Glutamatergic neuron (in vitro differentiated cells): Measurements from ENCODE around the gene BCKDHB. TPM values are rescaled to one million over a fixed set of nuclear protein-coding genes. Genes with fewer than 3 reads are reported as not detected.

ENCODE experiments used
- DNase-seq: peaks from one replicate; pipeline ENCODE4 v3.0.0; 2022
- H3K27ac Mint-ChIP-seq: one replicate; pipeline ENCODE4 v1.8.0; 2020; ENCODE audit warnings: mild to moderate bottlenecking, mixed read lengths, inconsistent platforms; ENCODE audit not compliant: unreplicated experiment
- H3K27me3 Mint-ChIP-seq: one replicate; pipeline ENCODE4 v1.8.0; 2020; ENCODE audit warnings: mild to moderate bottlenecking, moderate library complexity, mixed read lengths, inconsistent platforms; ENCODE audit not compliant: unreplicated experiment
- H3K36me3 Mint-ChIP-seq: one replicate; pipeline ENCODE4 v1.8.0; 2020; ENCODE audit warnings: mild to moderate bottlenecking, mixed read lengths, inconsistent platforms; ENCODE audit not compliant: unreplicated experiment
- H3K4me1 Mint-ChIP-seq: one replicate; pipeline ENCODE4 v1.8.0; 2020; ENCODE audit warnings: mild to moderate bottlenecking, low read depth, mixed read lengths, inconsistent platforms; ENCODE audit not compliant: unreplicated experiment
- H3K4me3 Mint-ChIP-seq: one replicate; pipeline ENCODE4 v1.8.0; 2020; ENCODE audit warnings: mild to moderate bottlenecking, mixed read lengths, inconsistent platforms; ENCODE audit not compliant: unreplicated experiment
- H3K9me3 Mint-ChIP-seq: one replicate; pipeline ENCODE4 v1.8.0; 2020; ENCODE audit warnings: mild to moderate bottlenecking, moderate library complexity, mixed read lengths, inconsistent platforms; ENCODE audit not compliant: unreplicated experiment
- total RNA-seq: library from RNA; stranded (reverse); fragmentation: NEBNext Ultra II Directional; extraction: Animal tissue kit (Norgen Biotek cat#: 25700); gene quantifications from one replicate; pipeline ENCODE4 v1.2.1, GENCODE V29; 2021; ENCODE audit not compliant: unreplicated experiment
- TF ChIP-seq, protein P1 (sequence below): fragments of 200-600 bp; sonication (generic); IDR thresholded peaks from one replicate; pipeline ENCODE4 v1.5.0; 2021; ENCODE audit not compliant: partially characterized antibody, unreplicated experiment

Gene BCKDHB
- total RNA-seq, 1 donor from 2014 or later: 13.6 TPM

DNA sequence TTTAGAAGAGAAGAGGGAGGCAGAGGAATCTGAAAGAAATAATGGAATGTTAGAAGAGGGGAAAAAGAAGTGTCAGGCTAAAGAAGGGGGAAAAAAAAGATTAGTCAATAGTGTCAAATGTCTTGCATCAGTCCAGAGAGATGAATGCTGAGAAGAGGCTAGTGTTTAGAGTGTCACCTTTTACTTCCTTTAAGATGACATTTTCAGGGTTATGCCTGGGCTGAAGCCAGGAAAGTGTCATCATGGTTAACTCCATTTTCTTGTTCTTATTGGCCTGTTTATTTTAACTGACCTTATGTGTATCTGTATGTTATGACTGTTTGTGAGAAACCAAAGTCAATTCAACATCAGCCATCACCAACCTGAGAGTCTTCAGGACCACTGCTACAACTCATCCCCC, 15.0 kb upstream of the BCKDHB start:
- Mint-ChIP-seq H3K27me3 (peaks cover 2% of the 10 kb centered on the region), H3K4me1 (no peaks in the 10 kb centered on the region), H3K9me3 (no peaks in the 10 kb centered on the region), H3K36me3 (no peaks in the 10 kb centered on the region), H3K27ac (no peak overlapping the region), H3K4me3 (no peak overlapping the region)
- TF ChIP-seq, protein P1, sequence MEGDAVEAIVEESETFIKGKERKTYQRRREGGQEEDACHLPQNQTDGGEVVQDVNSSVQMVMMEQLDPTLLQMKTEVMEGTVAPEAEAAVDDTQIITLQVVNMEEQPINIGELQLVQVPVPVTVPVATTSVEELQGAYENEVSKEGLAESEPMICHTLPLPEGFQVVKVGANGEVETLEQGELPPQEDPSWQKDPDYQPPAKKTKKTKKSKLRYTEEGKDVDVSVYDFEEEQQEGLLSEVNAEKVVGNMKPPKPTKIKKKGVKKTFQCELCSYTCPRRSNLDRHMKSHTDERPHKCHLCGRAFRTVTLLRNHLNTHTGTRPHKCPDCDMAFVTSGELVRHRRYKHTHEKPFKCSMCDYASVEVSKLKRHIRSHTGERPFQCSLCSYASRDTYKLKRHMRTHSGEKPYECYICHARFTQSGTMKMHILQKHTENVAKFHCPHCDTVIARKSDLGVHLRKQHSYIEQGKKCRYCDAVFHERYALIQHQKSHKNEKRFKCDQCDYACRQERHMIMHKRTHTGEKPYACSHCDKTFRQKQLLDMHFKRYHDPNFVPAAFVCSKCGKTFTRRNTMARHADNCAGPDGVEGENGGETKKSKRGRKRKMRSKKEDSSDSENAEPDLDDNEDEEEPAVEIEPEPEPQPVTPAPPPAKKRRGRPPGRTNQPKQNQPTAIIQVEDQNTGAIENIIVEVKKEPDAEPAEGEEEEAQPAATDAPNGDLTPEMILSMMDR: no peak
- DNase-seq: no peak

DNA sequence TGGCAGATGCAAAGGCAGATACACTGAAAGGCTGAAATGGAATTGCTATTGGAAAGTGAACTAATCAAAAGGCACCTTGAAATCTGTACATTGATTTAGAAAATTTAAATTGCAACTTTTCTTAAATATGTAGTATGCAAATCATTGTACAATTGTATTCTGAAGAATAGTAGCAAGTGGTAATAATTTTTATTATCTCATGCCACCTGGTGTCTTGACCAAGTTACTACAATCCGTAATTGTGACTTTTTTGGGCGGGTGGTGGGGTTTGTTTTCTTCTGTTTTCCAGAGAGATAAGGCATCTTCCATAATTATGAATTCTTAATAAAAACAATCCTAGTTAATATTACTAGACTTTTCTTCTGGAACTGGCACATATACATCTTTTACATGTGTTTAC, 12.5 kb upstream of the BCKDHB start:
- Mint-ChIP-seq H3K9me3 (no peaks in the 10 kb centered on the region), H3K4me3 (no peak overlapping the region), H3K27ac (no peak overlapping the region), H3K36me3 (no peaks in the 10 kb centered on the region), H3K27me3 (peaks cover 2% of the 10 kb centered on the region), H3K4me1 (no peaks in the 10 kb centered on the region)
- TF ChIP-seq, protein P1: peak; percentile 82
- DNase-seq: no peak

DNA sequence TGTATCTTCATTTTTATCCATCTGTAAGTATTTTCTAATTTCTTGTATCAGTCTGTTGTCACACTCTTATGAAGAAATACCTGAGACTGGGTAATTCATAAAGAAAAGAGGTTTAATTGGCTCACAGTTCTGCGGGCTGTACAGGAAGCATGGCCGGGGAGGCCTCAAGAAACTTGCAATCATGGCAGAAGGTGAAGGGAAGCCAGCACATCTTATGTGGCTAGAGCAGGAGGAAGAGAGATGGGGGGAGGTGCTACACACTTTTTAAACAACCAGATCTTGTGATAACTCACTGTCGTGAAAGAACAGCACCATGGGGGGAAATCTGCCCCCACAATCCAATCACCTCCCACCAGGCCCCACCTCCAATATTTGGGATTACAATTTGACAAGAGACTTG, 10.9 kb upstream of the BCKDHB start:
- H3K4me1 Mint-ChIP-seq: no peaks in the 10 kb centered on the region
- H3K9me3 Mint-ChIP-seq: no peaks in the 10 kb centered on the region
- no peaks in the 10 kb centered on the region for H3K36me3 Mint-ChIP-seq

DNA sequence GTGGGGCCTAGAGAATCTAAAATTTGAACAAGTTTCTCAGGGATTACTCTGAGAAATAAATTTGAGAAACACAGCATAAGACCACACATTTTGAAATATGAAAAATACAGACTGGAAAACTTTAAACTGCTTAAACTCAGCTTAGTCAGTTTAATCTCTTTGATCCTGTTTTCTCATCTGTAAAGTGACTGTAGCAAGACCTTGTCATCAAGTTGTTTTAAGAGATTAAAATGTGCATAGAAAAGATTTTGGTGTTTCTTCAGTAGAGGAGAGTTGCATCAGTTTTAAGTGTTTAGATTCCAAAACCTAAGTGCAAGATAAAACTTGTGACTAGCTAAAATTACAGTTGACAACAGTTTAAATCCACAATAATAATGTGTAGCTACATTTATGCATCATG, 8.1 kb upstream of the BCKDHB start:
- DNase-seq: no peak
- H3K4me1 Mint-ChIP-seq: no peaks in the 10 kb centered on the region
- no peaks in the 10 kb centered on the region for H3K9me3 Mint-ChIP-seq
- peaks cover 2% of the 10 kb centered on the region for H3K27me3 Mint-ChIP-seq
- TF ChIP-seq, protein P1: no peak
- no peak overlapping the region for H3K27ac Mint-ChIP-seq
- H3K36me3 Mint-ChIP-seq: no peaks in the 10 kb centered on the region
- no peak overlapping the region for H3K4me3 Mint-ChIP-seq

More for the DNA sequence above, 10.9 kb upstream of the BCKDHB start:
- Mint-ChIP-seq H3K4me3 (no peak overlapping the region), H3K27me3 (peaks cover 2% of the 10 kb centered on the region), H3K27ac (no peak overlapping the region)
- TF ChIP-seq, protein P1: no peak
- DNase-seq: no peak

DNA sequence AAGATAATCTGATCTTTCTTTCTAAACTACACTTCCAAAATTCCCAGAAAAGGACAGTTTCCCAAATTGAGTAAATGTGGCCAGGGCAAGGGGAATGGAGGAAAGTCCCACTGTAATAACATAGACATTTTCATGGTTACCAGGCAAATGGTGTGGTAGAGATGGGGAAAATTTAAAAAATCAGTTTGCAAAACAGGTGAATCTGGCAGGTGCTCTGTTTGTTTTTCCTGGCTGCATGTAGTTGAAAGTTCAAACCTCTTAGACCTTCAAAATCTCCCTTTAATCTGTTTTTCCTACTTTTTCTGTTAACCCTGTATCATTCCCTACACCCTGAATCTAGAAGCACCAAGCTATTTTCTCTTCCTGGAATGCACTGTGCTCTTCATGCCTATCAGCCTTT, 2.0 kb upstream of the BCKDHB start:
- no peak overlapping the region for H3K4me3 Mint-ChIP-seq
- peaks cover 3% of the 10 kb centered on the region for H3K4me1 Mint-ChIP-seq
- H3K9me3 Mint-ChIP-seq: no peaks in the 10 kb centered on the region
- TF ChIP-seq, protein P1: no peak
- no peak for DNase-seq
- no peaks in the 10 kb centered on the region for H3K36me3 Mint-ChIP-seq
- H3K27me3 Mint-ChIP-seq: no peaks in the 10 kb centered on the region
- H3K27ac Mint-ChIP-seq: no peak overlapping the region
